ENCODE measurements around the gene SETD1B.

DNA sequence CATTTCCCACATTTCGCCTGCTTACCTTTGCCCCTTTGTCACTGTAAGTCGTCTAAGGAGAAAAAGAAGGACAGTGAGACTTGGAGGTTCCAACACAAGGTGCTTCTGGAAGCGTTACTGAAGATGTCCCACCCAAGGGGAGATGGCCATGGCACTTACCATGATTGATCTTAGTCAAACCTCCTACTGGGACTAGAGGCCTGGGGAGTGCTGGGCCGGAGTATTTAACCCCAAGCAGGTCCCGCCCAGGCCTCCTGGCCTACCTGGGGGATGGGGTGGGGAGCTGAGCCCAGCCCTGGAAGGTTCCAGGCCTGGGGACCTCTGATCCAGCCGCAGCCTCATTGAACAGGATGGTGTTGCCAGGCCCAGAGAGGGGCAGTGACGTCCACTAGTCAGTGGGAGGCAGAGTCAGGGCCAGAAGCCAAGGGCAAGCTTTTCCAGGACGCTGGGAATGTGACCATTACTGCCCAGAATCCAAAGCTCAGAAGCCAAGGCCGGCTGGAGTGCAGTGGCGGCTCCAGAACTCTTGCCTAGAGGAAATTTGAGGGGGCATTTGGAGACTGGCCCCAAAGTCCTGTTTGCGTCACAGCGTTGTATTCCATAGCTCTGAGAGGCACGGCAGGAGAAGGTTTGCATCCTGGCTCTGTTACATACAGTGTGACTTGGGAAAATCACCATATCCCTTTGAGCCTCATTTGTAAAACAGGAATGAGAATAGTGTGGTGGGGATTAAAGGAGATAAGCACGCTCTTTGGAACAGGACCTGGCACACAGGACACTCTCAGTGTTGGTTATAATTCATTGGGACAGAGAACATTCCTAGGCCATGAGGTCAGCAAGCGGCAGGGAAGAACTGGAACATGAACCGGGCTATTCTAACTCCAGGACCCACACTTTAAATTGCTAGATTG, 55.1 kb downstream of the SETD1B start, which contains the start of gene HPD:
- TF ChIP-seq CTCF (conservative IDR thresholded peaks at IDR 0.05 in 1 of 2, IDR thresholded peaks at IDR 0.05 in 1 of 2; ENCODE audit: low read depth in 1 of 2, low read length in 2 of 2) (no peak), EZH2 (IDR thresholded peaks at IDR 0.05; ENCODE audit: low read length, missing control alignments) (no peak)

Measured in fibroblast of lung (primary cell).